SK-N-MC (cell line): ENCODE data around the gene TFEB.

Experiments used
- DNase-seq: peaks from one replicate; pipeline ENCODE4 v3.0.0-alpha.2; 2011; ENCODE audit warnings: low read depth, low spot score
- H3K27ac ChIP-seq: fragments of 200-600 bp; sonication (generic); 2 replicates; pipeline ENCODE4 v1.5.1; 2016; ENCODE audit warnings: mixed run types
- H3K36me3 ChIP-seq: fragments of 200-600 bp; sonication (generic); 2 replicates; pipeline ENCODE4 v1.6.1; 2017; ENCODE audit warnings: antibody characterized with exemption, low read length, mixed read lengths; ENCODE audit not compliant: insufficient read depth
- H3K4me3 ChIP-seq: fragments of 200-600 bp; sonication (generic); 2 replicates; pipeline ENCODE4 v1.5.1; 2016
- H3K9ac ChIP-seq: fragments of 200-600 bp; sonication (generic); 2 replicates; pipeline ENCODE4 v1.8.0; 2017; ENCODE audit warnings: mixed run types, mixed read lengths; ENCODE audit not compliant: insufficient read length
- H3K9me3 ChIP-seq: fragments of 200-600 bp; sonication (generic); 2 replicates; pipeline ENCODE4 v1.6.1; 2017; ENCODE audit warnings: low read depth, mild to moderate bottlenecking, antibody characterized with exemption, low read length, moderate library complexity, mixed read lengths
- EZH2 ChIP-seq: fragments of 200-600 bp; sonication (generic); IDR thresholded peaks from one replicate; pipeline ENCODE4 v1.6.1; 2017; ENCODE audit warnings: antibody characterized with exemption
- FOXP2 ChIP-seq: optimal IDR thresholded peaks from 2 replicates; pipeline ENCODE3; 2011; ENCODE audit warnings: mild to moderate bottlenecking, moderate library complexity; ENCODE audit not compliant: insufficient read depth; ENCODE audit errors: extremely low read length, control extremely low read depth
- POLR2AphosphoS5 ChIP-seq: IDR thresholded peaks from 2 replicates; pipeline ENCODE4 v1.6.1; 2012; ENCODE audit warnings: mild to moderate bottlenecking, low read depth, low read length, borderline replicate concordance

TFEB gene

GRCh38 chr6:41641352-41641925 lies 94.0 kb downstream of the TFEB start:
- no peak for DNase-seq
- peak overlapping the region; percentile 100 for H3K27ac ChIP-seq

GRCh38 chr6:41640426-41640825 lies 95.0 kb downstream of the TFEB start:
- H3K9ac ChIP-seq = peak overlapping the region; percentile 96
- DNase-seq = no peak

More at GRCh38 chr6:41641352-41641925, 94.0 kb downstream of the TFEB start:
- peak overlapping the region; percentile 96 for H3K9ac ChIP-seq
- H3K9me3 ChIP-seq = no peaks in the 10 kb centered on the region
- H3K36me3 ChIP-seq = peaks cover 63% of the 10 kb centered on the region
- TF ChIP-seq POLR2AphosphoS5 = no peak; the same call in 1 of the 2 replicates
- no peak for TF ChIP-seq FOXP2
- no peak for TF ChIP-seq EZH2
- peak overlapping the region; percentile 92 for H3K4me3 ChIP-seq

GRCh38 chr6:41639809-41640371 lies 95.5 kb downstream of the TFEB start:
- Histone ChIP-seq H3K27ac (peak overlapping the region; percentile 100), H3K4me3 (peak overlapping the region; percentile 92), H3K36me3 (peaks cover 48% of the 10 kb centered on the region), H3K9ac (peak overlapping the region; percentile 96), H3K9me3 (no peaks in the 10 kb centered on the region)
- TF ChIP-seq POLR2AphosphoS5 = peak; percentile 41
- no peak for TF ChIP-seq FOXP2
- no peak for TF ChIP-seq EZH2
- no peak for DNase-seq

More at GRCh38 chr6:41640426-41640825, 95.0 kb downstream of the TFEB start:
- Histone ChIP-seq H3K27ac (peak overlapping the region; percentile 100), H3K9me3 (no peaks in the 10 kb centered on the region), H3K36me3 (peaks cover 53% of the 10 kb centered on the region), H3K4me3 (peak overlapping the region; percentile 92)
- TF ChIP-seq EZH2 = no peak
- no peak for TF ChIP-seq FOXP2
- TF ChIP-seq POLR2AphosphoS5 = no peak; the same call in 1 of the 2 replicates

GRCh38 chr6:41638935-41639808 lies 96.2 kb downstream of the TFEB start:
- Histone ChIP-seq H3K27ac (peak overlapping the region; percentile 100), H3K9ac (peak overlapping the region; percentile 96), H3K36me3 (peaks cover 43% of the 10 kb centered on the region), H3K4me3 (peak overlapping the region; percentile 92), H3K9me3 (no peaks in the 10 kb centered on the region)
- no peak for DNase-seq
- no peak for TF ChIP-seq FOXP2
- TF ChIP-seq POLR2AphosphoS5 = peak; percentile 55; the same call in 1 of the 2 replicates

GRCh38 chr6:41638002-41638934 lies 97.1 kb downstream of the TFEB start, which contains the start of gene MDFI:
Gene MDFI (plus strand): TSS chr6:41638468. CDS start chr6:41638750, 282 bp downstream.
- no peaks in the 10 kb centered on the region for H3K9me3 ChIP-seq
- no peak for DNase-seq
- peak within 1 kb of the TSS; percentile 92 for H3K4me3 ChIP-seq
- H3K9ac ChIP-seq = peak within 1 kb of the TSS; percentile 96
- TF ChIP-seq EZH2 = no peak
- TF ChIP-seq POLR2AphosphoS5 = peak; percentile 74; the same call in 1 of the 2 replicates
- no peak for TF ChIP-seq FOXP2
- peak within 1 kb of the TSS; percentile 100 for H3K27ac ChIP-seq
- H3K36me3 ChIP-seq = peaks cover 41% of the 10 kb centered on the region

GRCh38 chr6:41637194-41638001 lies 98.0 kb downstream of the TFEB start:
- peak overlapping the region; percentile 96 for H3K9ac ChIP-seq
- TF ChIP-seq POLR2AphosphoS5 (no peak), EZH2 (no peak), FOXP2 (no peak)

GRCh38 chr6:41636833-41637193 lies 98.6 kb downstream of the TFEB start:
- Histone ChIP-seq H3K27ac (peak overlapping the region; percentile 51; the same call in 1 of the 2 replicates), H3K9me3 (no peaks in the 10 kb centered on the region), H3K9ac (no peak overlapping the region), H3K36me3 (peaks cover 28% of the 10 kb centered on the region), H3K4me3 (no peak overlapping the region)
- DNase-seq = no peak
- TF ChIP-seq EZH2 (no peak), POLR2AphosphoS5 (no peak), FOXP2 (no peak)

More at GRCh38 chr6:41637194-41638001, 98.0 kb downstream of the TFEB start:
- DNase-seq = no peak
- H3K4me3 ChIP-seq = peak overlapping the region; percentile 92
- peak overlapping the region; percentile 100 for H3K27ac ChIP-seq
- no peaks in the 10 kb centered on the region for H3K9me3 ChIP-seq
- H3K36me3 ChIP-seq = peaks cover 34% of the 10 kb centered on the region
